Ascending aorta (tissue), 2 donors: Measurements from ENCODE around the gene NDUFA11. TPM values are rescaled to one million over a fixed set of nuclear protein-coding genes. Genes with fewer than 3 reads are reported as not detected.

ENCODE experiments used
- DNase-seq, 2 donors: peaks; one replicate each; pipeline ENCODE4 v3.0.0-alpha.2; 2019; ENCODE audit warnings: low spot score in 2 of 2
- H3K27ac ChIP-seq, 2 donors: fragments of 200-600 bp; sonication (generic); one replicate each; pipeline ENCODE4 v1.5.1; 2016 to 2017; ENCODE audit warnings: mild to moderate bottlenecking in 1 of 2
- H3K27me3 ChIP-seq: fragments of 200-600 bp; sonication (generic); one replicate; pipeline ENCODE4 v1.5.1; 2017
- H3K36me3 ChIP-seq, 2 donors: fragments of 200-600 bp; sonication (generic); one replicate each; pipeline ENCODE4 v1.5.1; 2016
- H3K4me1 ChIP-seq, 2 donors: fragments of 200-600 bp; sonication (generic); one replicate each; pipeline ENCODE4 v1.5.1; 2016 to 2017; ENCODE audit warnings: mild to moderate bottlenecking in 1 of 2
- H3K4me3 ChIP-seq, 2 donors: fragments of 200-600 bp; sonication (generic); one replicate each; pipeline ENCODE4 v1.5.1; 2016 to 2017; ENCODE audit warnings: mild to moderate bottlenecking in 1 of 2
- H3K9me3 ChIP-seq, 2 donors: fragments of 200-600 bp; sonication (generic); one replicate each; pipeline ENCODE4 v1.5.1; 2016
- CTCF ChIP-seq, 3 experiments: fragments of 200-600 bp in 2 of 3; fragments of 450-650 bp in 1 of 3; sonication (generic) in 2 of 3; IDR thresholded peaks; one replicate each; pipeline ENCODE4 v1.5.1; 2016 to 2019; ENCODE audit warnings: antibody characterized with exemption in 3 of 3, mild to moderate bottlenecking in 1 of 3, moderate library complexity in 1 of 3
- intact Hi-C: fragments of 100-400 bp; cut with DNase I; formaldehyde crosslinking; loops from one replicate; pipeline ENCODE4 v1.15.1; 2023
- total RNA-seq: library from RNA; depleted of rRNA; stranded (reverse); fragments of >200 nt; gene quantifications from one replicate; pipeline ENCODE4 v1.1.0, GENCODE V29; 2016

The NDUFA11 gene
- total RNA-seq, 1 donor from 2014 or later = 205 TPM

- intact Hi-C loops = no loop called here
- Histone ChIP-seq H3K4me1 (peaks cover 0 to 4% of the 10 kb centered on the region in 2 donors), H3K36me3 (peaks cover 64 to 80% of the 10 kb centered on the region in 2 donors), H3K27me3 (no peaks in the 10 kb centered on the region), H3K9me3 (no peaks in the 10 kb centered on the region), H3K4me3 (no peak overlapping the region), H3K27ac (no peak overlapping the region)
- no peak for TF ChIP-seq CTCF (IDR thresholded peaks at IDR 0.05)
- DNase-seq = no peak
Measured at GRCh38 chr19:5917431-5918107, 14.0 kb upstream of the NDUFA11 start.

- Histone ChIP-seq H3K9me3 (no peaks in the 10 kb centered on the region), H3K27me3 (no peaks in the 10 kb centered on the region), H3K4me3 (no peak overlapping the region), H3K36me3 (peaks cover 51 to 70% of the 10 kb centered on the region in 2 donors), H3K4me1 (peaks cover 0 to 4% of the 10 kb centered on the region in 2 donors), H3K27ac (peak overlapping the region; percentile 6 to 8)
- intact Hi-C loops = no loop called here
- no peak for DNase-seq
- no peak for TF ChIP-seq CTCF (IDR thresholded peaks at IDR 0.05)
Measured at GRCh38 chr19:5916181-5916708, 12.7 kb upstream of the NDUFA11 start.

GRCh38 chr19:5915782-5916165 lies 12.2 kb upstream of the NDUFA11 start:
- Histone ChIP-seq H3K9me3 (no peaks in the 10 kb centered on the region), H3K4me1 (peaks cover 0 to 4% of the 10 kb centered on the region in 2 donors), H3K4me3 (no peak overlapping the region), H3K27me3 (no peaks in the 10 kb centered on the region), H3K27ac (no peak overlapping the region), H3K36me3 (peaks cover 49 to 65% of the 10 kb centered on the region in 2 donors)
- intact Hi-C loops = no loop called here
- DNase-seq = no peak
- no peak for TF ChIP-seq CTCF (IDR thresholded peaks at IDR 0.05)

GRCh38 chr19:5914946-5915781 lies 11.6 kb upstream of the NDUFA11 start:
- DNase-seq = no peak
- Histone ChIP-seq H3K27me3 (no peaks in the 10 kb centered on the region), H3K9me3 (no peaks in the 10 kb centered on the region), H3K4me3 (no peak overlapping the region), H3K4me1 (peaks cover 0 to 4% of the 10 kb centered on the region in 2 donors), H3K36me3 (peaks cover 48 to 59% of the 10 kb centered on the region in 2 donors), H3K27ac (no peak overlapping the region)
- intact Hi-C loops = no loop called here
- no peak for TF ChIP-seq CTCF (IDR thresholded peaks at IDR 0.05)

GRCh38 chr19:5914358-5914774 lies 10.8 kb upstream of the NDUFA11 start:
- Histone ChIP-seq H3K27me3 (no peaks in the 10 kb centered on the region), H3K36me3 (peaks cover 48 to 51% of the 10 kb centered on the region in 2 donors), H3K4me3 (no peak overlapping the region), H3K4me1 (peaks cover 0 to 4% of the 10 kb centered on the region in 2 donors), H3K27ac (peak overlapping the region in 1 of 2 donors; percentile 39), H3K9me3 (no peaks in the 10 kb centered on the region)
- no peak for DNase-seq
- TF ChIP-seq CTCF (IDR thresholded peaks at IDR 0.05) = no peak
- intact Hi-C loops = no loop called here
